HG03521 (cell line): ENCODE results near the gene PIK3R5.

Experiments used
- ATAC-seq: cut with Tn5 transposase; IDR thresholded peaks from one replicate; pipeline ENCODE4 v1.9.1; 2021; ENCODE audit warnings: mild to moderate bottlenecking, moderate library complexity; ENCODE audit not compliant: unreplicated experiment

Gene PIK3R5

GRCh38 chr17:8836821-8837562, 128.5 kb downstream of the PIK3R5 start:
- no peak for ATAC-seq

- no peak for ATAC-seq
These were observed 129.7 kb downstream of the PIK3R5 start for GRCh38 chr17:8835631-8836364.

- no peak for ATAC-seq
These were observed 130.4 kb downstream of the PIK3R5 start for GRCh38 chr17:8835106-8835505.

GRCh38 chr17:8832711-8833352, 132.7 kb downstream of the PIK3R5 start:
- ATAC-seq, result no peak

GRCh38 chr17:8831234-8831849, 134.2 kb downstream of the PIK3R5 start:
- no peak for ATAC-seq

- ATAC-seq, result no peak
These were observed 135.4 kb downstream of the PIK3R5 start for GRCh38 chr17:8830141-8830540.

GRCh38 chr17:8829036-8829941, 136.2 kb downstream of the PIK3R5 start:
- ATAC-seq, result no peak
